Endothelial cell of umbilical vein (primary cell): ENCODE measurements around the gene ZBTB7C. TPM values are rescaled to one million over a fixed set of nuclear protein-coding genes. Genes with fewer than 3 reads are reported as not detected.
"Not testable (repeated sequence)": the region's sequence is repeated elsewhere in the genome, so short reads cannot be mapped to it uniquely, and the experiment has no call there.

Source experiments
- BruUV-seq: library from RNA; stranded (reverse); fragments of 400-500 nt; replicated peaks from 2 replicates; lab custom pipeline; 2021; lab: Mats Ljungman, UMichigan
- CTCF ChIA-PET: fragments of 300-600, 350-600 bp; sonication (Branson Sonifier 250); formaldehyde crosslinking; loops from one replicate; lab custom pipeline; 2021; ENCODE audit warnings: antibody characterized with exemption, inconsistent platforms; lab: Charles Lee
- POLR2A ChIA-PET: fragments of 300-600, 350-600 bp; sonication (Branson Sonifier 250); formaldehyde crosslinking; loops from one replicate; lab custom pipeline; 2021; ENCODE audit warnings: antibody characterized with exemption, inconsistent platforms; lab: Charles Lee
- DNase-seq: peaks from one replicate; pipeline ENCODE4 v3.0.0-alpha.2; 2011; ENCODE audit warnings: low read depth, low spot score
- FAIRE-seq: peaks from 2 replicates; lab custom pipeline; 2011; peaks lifted over from hg19 to GRCh38; lab: Jason Lieb, UNC
- H2AFZ ChIP-seq: 2 replicates; pipeline ENCODE4 v1.6.0; 2012; ENCODE audit warnings: low read depth, low read length, control low read depth, inconsistent platforms
- H3K27ac ChIP-seq: 2 replicates; pipeline ENCODE4 v1.5.1; 2011; ENCODE audit warnings: low read depth, mild to moderate bottlenecking, control low read depth, low read length, moderate library complexity; ENCODE audit not compliant: insufficient read depth
- H3K27me3 ChIP-seq, 2 experiments: 2 replicates each; pipeline versions ENCODE4 v1.6.0 to v1.6.1; 2011; ENCODE audit warnings: low read length in 2 of 2, mixed read lengths in 1 of 2; ENCODE audit not compliant: control insufficient read depth in 2 of 2, insufficient read depth in 2 of 2
- H3K36me3 ChIP-seq, 2 experiments: 2 replicates in 1 of 2; 3 replicates in 1 of 2; pipeline ENCODE4 v1.5.1; 2011; ENCODE audit warnings: low read length in 2 of 2, mild to moderate bottlenecking in 1 of 2, moderate library complexity in 1 of 2; ENCODE audit not compliant: control insufficient read depth in 2 of 2, insufficient read depth in 2 of 2; ENCODE audit errors: extremely low read depth in 1 of 2
- H3K4me1 ChIP-seq: 3 replicates; pipeline ENCODE4 v1.5.1; 2011; ENCODE audit warnings: mild to moderate bottlenecking, low read length; ENCODE audit not compliant: control insufficient read depth, insufficient read depth; ENCODE audit errors: extremely low read depth
- H3K4me2 ChIP-seq: 2 replicates; pipeline ENCODE4 v1.6.1; 2011; ENCODE audit warnings: low read length, control low read depth, mixed read lengths; ENCODE audit not compliant: insufficient read depth
- H3K4me3 ChIP-seq, 3 experiments: fragments of 200-600 bp in 1 of 3; sonication (generic), shearing (Covaris generic) in 1 of 3; replicated peaks in 1 of 3; 2 replicates each; pipeline ENCODE4 v1.5.1; 2011 to 2016; ENCODE audit warnings: control low read depth in 3 of 3, low read length in 3 of 3, mild to moderate bottlenecking in 2 of 3, inconsistent platforms in 1 of 3, low read depth in 1 of 3, moderate library complexity in 1 of 3; ENCODE audit not compliant: insufficient read depth in 1 of 3
- H3K79me2 ChIP-seq: 2 replicates; pipeline ENCODE4 v1.6.0; 2012; ENCODE audit warnings: low read length, inconsistent platforms; ENCODE audit not compliant: control insufficient read depth, insufficient read depth
- H3K9ac ChIP-seq: replicated peaks from 2 replicates; pipeline ENCODE3; 2011; ENCODE audit warnings: low read length, control low read depth; ENCODE audit not compliant: insufficient read depth; ENCODE audit errors: extremely low read depth
- H3K9me1 ChIP-seq: replicated peaks from 3 replicates; pipeline ENCODE4 v1.6.0; 2011; ENCODE audit warnings: mild to moderate bottlenecking, low read length; ENCODE audit not compliant: control insufficient read depth, insufficient read depth; ENCODE audit errors: extremely low read depth
- H3K9me3 ChIP-seq: replicated peaks from 2 replicates; pipeline ENCODE4 v1.5.1; 2012; ENCODE audit warnings: low read length, inconsistent platforms; ENCODE audit not compliant: control insufficient read depth, insufficient read depth
- H4K20me1 ChIP-seq: replicated peaks from 2 replicates; pipeline ENCODE3; 2011; ENCODE audit warnings: mild to moderate bottlenecking, low read length; ENCODE audit not compliant: control insufficient read depth, insufficient read depth; ENCODE audit errors: extremely low read depth
- CTCF ChIP-seq, 2 donors: IDR thresholded peaks; 1 replicate in 1 of 2; 2 replicates in 1 of 2; pipeline ENCODE4 v1.5.1; 2011; ENCODE audit warnings: low read length in 2 of 2, mild to moderate bottlenecking in 2 of 2, moderate library complexity in 2 of 2, control low read depth in 1 of 2, inconsistent platforms in 1 of 2, low read depth in 1 of 2; ENCODE audit not compliant: insufficient read depth in 1 of 2; ENCODE audit errors: extremely low read depth in 1 of 2
- EZH2 ChIP-seq: IDR thresholded peaks from 2 replicates; pipeline ENCODE4 v1.6.1; 2012; ENCODE audit warnings: borderline replicate concordance, low read depth, mild to moderate bottlenecking, moderate library complexity, low read length, inconsistent platforms; ENCODE audit not compliant: severe bottlenecking
- FOS ChIP-seq: IDR thresholded peaks from 2 replicates; pipeline ENCODE4 v1.6.1; 2011; ENCODE audit warnings: mild to moderate bottlenecking, low read length, moderate library complexity, borderline replicate concordance; ENCODE audit not compliant: insufficient read depth
- GATA2 ChIP-seq: IDR thresholded peaks from 2 replicates; pipeline ENCODE4 v1.7.0; 2011; ENCODE audit warnings: low read depth, mild to moderate bottlenecking, moderate library complexity, mixed read lengths, low read length; ENCODE audit not compliant: insufficient read length, insufficient read depth
- JUN ChIP-seq: IDR thresholded peaks from 2 replicates; pipeline ENCODE4 v1.6.1; 2011; ENCODE audit warnings: borderline replicate concordance, low read depth; ENCODE audit not compliant: insufficient read length, insufficient read depth
- MAX ChIP-seq: IDR thresholded peaks from 2 replicates; pipeline ENCODE4 v1.6.1; 2011; ENCODE audit not compliant: insufficient read depth, insufficient read length
- POLR2AphosphoS5 ChIP-seq: IDR thresholded peaks from 2 replicates; pipeline ENCODE4 v1.6.1; 2012; ENCODE audit warnings: low read depth, mild to moderate bottlenecking, control low read depth, low read length, moderate library complexity; ENCODE audit not compliant: insufficient read depth
- dilution Hi-C: fragments of 300-500 bp; cut with MboI; formaldehyde crosslinking; loops from one replicate; pipeline ENCODE4 v1.15.0; 2019; ENCODE audit warnings: low sequenced_read_pairs; ENCODE audit not compliant: extremely low pct_ligation_motif_present
- intact Hi-C: fragments of 100-400 bp; cut with micrococcal nuclease; formaldehyde crosslinking; loops from one replicate; pipeline ENCODE4 v1.10.0; 2022
- polyA plus RNA-seq, 4 experiments: library from polyadenylated mRNA; depleted of rRNA in 3 of 4; stranded (reverse) in 3 of 4; unstranded in 1 of 4; fragments of >200 nt; gene quantifications; 2 replicates each; pipeline versions ENCODE4 v1.2.1 to v1.2.3, GENCODE V29; 2011 to 2012; ENCODE audit warnings: missing spikeins in 1 of 4
- total RNA-seq: library from RNA; stranded (reverse); gene quantifications from 2 replicates; pipeline ENCODE4 v1.2.3, GENCODE V29; 2021

ZBTB7C gene
- total and polyA plus RNA-seq, 2 donors (not counting 3 experiments of a cell fraction or from before 2014, with no cell fraction given), result not detected

GRCh38 chr18:48284743-48285142, 124.4 kb downstream of the ZBTB7C start:
- Histone ChIP-seq H2AFZ (no peak overlapping the region), H3K27ac (no peak overlapping the region), H3K4me2 (no peak overlapping the region), H3K9ac (no peak overlapping the region), H3K36me3 (no peaks in the 10 kb centered on the region), H4K20me1 (no peaks in the 10 kb centered on the region), H3K4me1 (no peaks in the 10 kb centered on the region), H3K9me3 (no peaks in the 10 kb centered on the region), H3K27me3 (no peaks in the 10 kb centered on the region), H3K4me3 (no peak overlapping the region), H3K79me2 (no peaks in the 10 kb centered on the region), H3K9me1 (no peaks in the 10 kb centered on the region)
- DNase-seq (no peak), FAIRE-seq (no peak)
- no TSS peak for BruUV-seq
- dilution Hi-C loops (no loop called here), intact Hi-C loops (no loop called here)
- ChIA-PET POLR2A (no interaction called here), CTCF (no interaction called here)
- TF ChIP-seq JUN (no peak), GATA2 (no peak), MAX (no peak), EZH2 (no peak), POLR2AphosphoS5 (no peak), FOS (no peak), CTCF (IDR thresholded peaks at IDR 0.05; ENCODE audit: extremely low read depth in 1 of 2, insufficient read depth in 1 of 2, low read depth in 1 of 2, low read length in 2 of 2) (no peak)

- not testable (repeated sequence) for FAIRE-seq
Measured at GRCh38 chr18:48284011-48284410, 125.2 kb downstream of the ZBTB7C start.

GRCh38 chr18:48281460-48281859, 127.7 kb downstream of the ZBTB7C start:
- not testable (repeated sequence) for H3K36me3 ChIP-seq, H3K4me3 ChIP-seq

More at GRCh38 chr18:48284011-48284410, 125.2 kb downstream of the ZBTB7C start:
- H3K9ac ChIP-seq, H3K27ac ChIP-seq, H3K79me2 ChIP-seq, CTCF ChIA-PET, DNase-seq, H3K27me3 ChIP-seq, H2AFZ ChIP-seq, H3K36me3 ChIP-seq, H3K4me1 ChIP-seq, H3K9me3 ChIP-seq, H4K20me1 ChIP-seq, H3K4me3 ChIP-seq, dilution Hi-C loops, H3K4me2 ChIP-seq, POLR2A ChIA-PET, H3K9me1 ChIP-seq, intact Hi-C loops, BruUV-seq: not testable (repeated sequence)

More at GRCh38 chr18:48281460-48281859, 127.7 kb downstream of the ZBTB7C start:
- H4K20me1 ChIP-seq, dilution Hi-C loops, H3K9me1 ChIP-seq, H3K27me3 ChIP-seq, H3K79me2 ChIP-seq, H2AFZ ChIP-seq, H3K4me2 ChIP-seq, H3K4me1 ChIP-seq, FAIRE-seq, intact Hi-C loops, POLR2A ChIA-PET, H3K9ac ChIP-seq, DNase-seq, BruUV-seq, H3K9me3 ChIP-seq, H3K27ac ChIP-seq: not testable (repeated sequence)
- CTCF ChIA-PET, result interaction anchor here (0.7 kb wide), 1 partner anchor 222 kb away, joined by 4 read pairs; no protein-coding TSS in a partner anchor
